Peyer's patch (tissue), 4 donors: ENCODE results near the gene ADCY6. TPM values are rescaled to one million over a fixed set of nuclear protein-coding genes. Genes with fewer than 3 reads are reported as not detected.

Experiments used
- DNase-seq, 3 donors: peaks; one replicate each; pipeline ENCODE4 v3.0.0-alpha.2; 2017 to 2019
- H3K27ac ChIP-seq, 4 donors: fragments of 200-600 bp; sonication (generic); one replicate each; pipeline ENCODE4 v1.5.1; 2016 to 2019
- H3K27me3 ChIP-seq, 2 donors: fragments of 200-600 bp; sonication (generic); one replicate each; pipeline ENCODE4 v1.5.1; 2019
- H3K36me3 ChIP-seq, 3 donors: fragments of 200-600 bp; sonication (generic); one replicate each; pipeline ENCODE4 v1.5.1; 2016 to 2019
- H3K4me1 ChIP-seq, 4 donors: fragments of 200-600 bp; sonication (generic); one replicate each; pipeline ENCODE4 v1.5.1; 2016 to 2019
- H3K4me3 ChIP-seq, 4 donors: fragments of 200-600 bp; sonication (generic); 1 replicate in 3 of 4; 2 replicates in 1 of 4; pipeline ENCODE4 v1.5.1; 2016 to 2019; ENCODE audit warnings: mild to moderate bottlenecking in 1 of 4
- H3K9me3 ChIP-seq, 4 donors: fragments of 200-600 bp; sonication (generic); one replicate each; pipeline ENCODE4 v1.5.1; 2016 to 2019; ENCODE audit warnings: mild to moderate bottlenecking in 1 of 4
- POLR2A ChIP-seq, 2 donors: fragments of 450-650 bp; IDR thresholded peaks; one replicate each; pipeline ENCODE4 v1.5.1; 2017; ENCODE audit warnings: antibody characterized with exemption in 2 of 2, mild to moderate bottlenecking in 2 of 2, moderate library complexity in 2 of 2
- total RNA-seq, 4 donors: library from RNA; depleted of rRNA; stranded (reverse); fragments of >200 nt; gene quantifications; one replicate each; pipeline ENCODE4 v1.1.0, GENCODE V29; 2016
- TF ChIP-seq, protein P1 (sequence below), 6 experiments: fragments of 450-650 bp in 4 of 6; fragments of 200-600 bp in 2 of 6; sonication (generic) in 1 of 6; IDR thresholded peaks; one replicate each; pipeline ENCODE4 v1.5.1; 2017 to 2019; ENCODE audit warnings: antibody characterized with exemption in 6 of 6, mild to moderate bottlenecking in 3 of 6, moderate library complexity in 1 of 6

The ADCY6 gene
- total RNA-seq, 4 donors from 2014 or later, result 71.3 to 175 (median 129) TPM

- Histone ChIP-seq H3K9me3 (no peaks in the 10 kb centered on the region), H3K4me1 (no peaks in the 10 kb centered on the region), H3K27me3 (no peaks in the 10 kb centered on the region), H3K4me3 (no peak overlapping the region), H3K36me3 (peaks cover 0 to 59% (median 4%) of the 10 kb centered on the region in 3 donors), H3K27ac (no peak overlapping the region)
- no peak for TF ChIP-seq POLR2A (IDR thresholded peaks at IDR 0.05)
- TF ChIP-seq, protein P1, sequence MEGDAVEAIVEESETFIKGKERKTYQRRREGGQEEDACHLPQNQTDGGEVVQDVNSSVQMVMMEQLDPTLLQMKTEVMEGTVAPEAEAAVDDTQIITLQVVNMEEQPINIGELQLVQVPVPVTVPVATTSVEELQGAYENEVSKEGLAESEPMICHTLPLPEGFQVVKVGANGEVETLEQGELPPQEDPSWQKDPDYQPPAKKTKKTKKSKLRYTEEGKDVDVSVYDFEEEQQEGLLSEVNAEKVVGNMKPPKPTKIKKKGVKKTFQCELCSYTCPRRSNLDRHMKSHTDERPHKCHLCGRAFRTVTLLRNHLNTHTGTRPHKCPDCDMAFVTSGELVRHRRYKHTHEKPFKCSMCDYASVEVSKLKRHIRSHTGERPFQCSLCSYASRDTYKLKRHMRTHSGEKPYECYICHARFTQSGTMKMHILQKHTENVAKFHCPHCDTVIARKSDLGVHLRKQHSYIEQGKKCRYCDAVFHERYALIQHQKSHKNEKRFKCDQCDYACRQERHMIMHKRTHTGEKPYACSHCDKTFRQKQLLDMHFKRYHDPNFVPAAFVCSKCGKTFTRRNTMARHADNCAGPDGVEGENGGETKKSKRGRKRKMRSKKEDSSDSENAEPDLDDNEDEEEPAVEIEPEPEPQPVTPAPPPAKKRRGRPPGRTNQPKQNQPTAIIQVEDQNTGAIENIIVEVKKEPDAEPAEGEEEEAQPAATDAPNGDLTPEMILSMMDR (IDR thresholded peaks at IDR 0.05), result no peak
- no peak for DNase-seq
These were observed 39.4 kb upstream of the ADCY6 start for GRCh38 chr12:48828293-48828692.

GRCh38 chr12:48827513-48828096 lies 38.7 kb upstream of the ADCY6 start:
- H3K27me3 ChIP-seq, result no peaks in the 10 kb centered on the region
- no peaks in the 10 kb centered on the region for H3K4me1 ChIP-seq
- H3K36me3 ChIP-seq, result peaks cover 0 to 52% (median 0%) of the 10 kb centered on the region in 3 donors
- no peak overlapping the region for H3K4me3 ChIP-seq
- no peak overlapping the region for H3K27ac ChIP-seq
- no peak for DNase-seq
- no peak for TF ChIP-seq POLR2A (IDR thresholded peaks at IDR 0.05)
- TF ChIP-seq, protein P1 (IDR thresholded peaks at IDR 0.05), result no peak
- H3K9me3 ChIP-seq, result no peaks in the 10 kb centered on the region

- Histone ChIP-seq H3K27me3 (no peaks in the 10 kb centered on the region), H3K4me1 (no peaks in the 10 kb centered on the region), H3K4me3 (no peak overlapping the region), H3K27ac (no peak overlapping the region), H3K36me3 (peaks cover 0 to 46% (median 0%) of the 10 kb centered on the region in 3 donors), H3K9me3 (no peaks in the 10 kb centered on the region)
- DNase-seq, result no peak
- TF ChIP-seq, protein P1 (IDR thresholded peaks at IDR 0.05), result no peak
- TF ChIP-seq POLR2A (IDR thresholded peaks at IDR 0.05), result no peak
These were observed 38.1 kb upstream of the ADCY6 start for GRCh38 chr12:48827026-48827425.

GRCh38 chr12:48826209-48826855 lies 37.4 kb upstream of the ADCY6 start:
- no peaks in the 10 kb centered on the region for H3K4me1 ChIP-seq
- H3K4me3 ChIP-seq, result no peak overlapping the region
- H3K36me3 ChIP-seq, result peaks cover 0 to 39% (median 0%) of the 10 kb centered on the region in 3 donors
- TF ChIP-seq, protein P1 (IDR thresholded peaks at IDR 0.05), result no peak
- TF ChIP-seq POLR2A (IDR thresholded peaks at IDR 0.05), result no peak
- H3K9me3 ChIP-seq, result no peaks in the 10 kb centered on the region
- H3K27me3 ChIP-seq, result no peaks in the 10 kb centered on the region
- no peak overlapping the region for H3K27ac ChIP-seq
- no peak for DNase-seq

DNA sequence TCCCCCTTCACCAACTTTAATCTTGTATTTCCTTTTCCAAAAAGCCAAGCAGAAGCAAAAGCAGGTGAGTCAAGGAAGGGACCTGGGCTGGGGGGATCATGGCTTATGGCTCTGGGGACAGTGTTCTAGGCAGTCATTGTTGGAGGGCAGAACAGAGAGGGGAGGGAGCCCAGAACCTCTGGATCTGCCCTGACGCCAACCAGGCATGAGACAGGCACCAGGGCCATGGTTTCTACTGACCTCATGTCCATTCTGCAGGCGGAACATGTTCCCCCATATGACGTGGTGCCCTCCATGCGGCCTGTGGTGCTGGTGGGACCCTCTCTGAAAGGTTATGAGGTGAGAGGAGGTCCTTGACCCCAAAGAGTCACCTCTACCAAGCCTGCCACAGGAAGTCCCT lies 36.0 kb upstream of the ADCY6 start:
- Histone ChIP-seq H3K27me3 (no peaks in the 10 kb centered on the region), H3K9me3 (no peaks in the 10 kb centered on the region), H3K4me3 (no peak overlapping the region), H3K4me1 (no peaks in the 10 kb centered on the region), H3K27ac (no peak overlapping the region), H3K36me3 (peaks cover 0 to 25% (median 0%) of the 10 kb centered on the region in 3 donors)
- DNase-seq, result no peak
- TF ChIP-seq, protein P1 (IDR thresholded peaks at IDR 0.05), result no peak
- no peak for TF ChIP-seq POLR2A (IDR thresholded peaks at IDR 0.05)
